C4-2B (cell line): ENCODE measurements around the gene EFNB2.

Experiments used
- ZFX ChIP-seq: fragments of 450-650 bp; IDR thresholded peaks from 2 replicates; pipeline ENCODE4 v1.6.1; 2017
- TF ChIP-seq, protein P1 (sequence below): fragments of 450-650 bp; conservative IDR thresholded peaks from 2 replicates; pipeline ENCODE4 v1.5.1; 2017; ENCODE audit warnings: mild to moderate bottlenecking

DNA sequence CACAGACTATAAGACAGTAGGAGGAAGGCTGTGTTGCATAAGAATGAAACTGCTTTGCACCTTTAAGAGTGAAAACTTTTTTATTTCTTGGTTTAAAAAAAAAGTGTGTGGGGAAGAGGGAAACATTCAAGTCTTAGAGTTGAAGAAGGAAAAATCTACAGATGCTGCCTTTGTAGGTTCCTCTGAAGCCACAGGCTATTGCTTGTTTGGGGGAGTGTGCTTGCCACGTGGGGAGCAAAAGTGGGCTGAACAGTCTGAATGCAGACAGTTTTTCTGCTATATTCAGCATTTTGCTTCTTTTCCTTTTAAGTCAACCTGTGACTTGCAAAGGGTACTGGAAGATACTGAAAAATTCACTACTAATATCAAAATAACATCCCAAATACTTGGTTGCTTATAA lies 36.9 kb downstream of the EFNB2 start:
- TF ChIP-seq, protein P1, sequence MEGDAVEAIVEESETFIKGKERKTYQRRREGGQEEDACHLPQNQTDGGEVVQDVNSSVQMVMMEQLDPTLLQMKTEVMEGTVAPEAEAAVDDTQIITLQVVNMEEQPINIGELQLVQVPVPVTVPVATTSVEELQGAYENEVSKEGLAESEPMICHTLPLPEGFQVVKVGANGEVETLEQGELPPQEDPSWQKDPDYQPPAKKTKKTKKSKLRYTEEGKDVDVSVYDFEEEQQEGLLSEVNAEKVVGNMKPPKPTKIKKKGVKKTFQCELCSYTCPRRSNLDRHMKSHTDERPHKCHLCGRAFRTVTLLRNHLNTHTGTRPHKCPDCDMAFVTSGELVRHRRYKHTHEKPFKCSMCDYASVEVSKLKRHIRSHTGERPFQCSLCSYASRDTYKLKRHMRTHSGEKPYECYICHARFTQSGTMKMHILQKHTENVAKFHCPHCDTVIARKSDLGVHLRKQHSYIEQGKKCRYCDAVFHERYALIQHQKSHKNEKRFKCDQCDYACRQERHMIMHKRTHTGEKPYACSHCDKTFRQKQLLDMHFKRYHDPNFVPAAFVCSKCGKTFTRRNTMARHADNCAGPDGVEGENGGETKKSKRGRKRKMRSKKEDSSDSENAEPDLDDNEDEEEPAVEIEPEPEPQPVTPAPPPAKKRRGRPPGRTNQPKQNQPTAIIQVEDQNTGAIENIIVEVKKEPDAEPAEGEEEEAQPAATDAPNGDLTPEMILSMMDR = no peak
- no peak for TF ChIP-seq ZFX
